ENCODE data around the gene RTP5. TPM values are rescaled to one million over a fixed set of nuclear protein-coding genes. Genes with fewer than 3 reads are reported as not detected.

The RTP5 gene
- total and polyA plus RNA-seq, 2 of the 8 experiments (the other 6 are each of a cell fraction or from before 2014, with no cell fraction given): not detected

DNA sequence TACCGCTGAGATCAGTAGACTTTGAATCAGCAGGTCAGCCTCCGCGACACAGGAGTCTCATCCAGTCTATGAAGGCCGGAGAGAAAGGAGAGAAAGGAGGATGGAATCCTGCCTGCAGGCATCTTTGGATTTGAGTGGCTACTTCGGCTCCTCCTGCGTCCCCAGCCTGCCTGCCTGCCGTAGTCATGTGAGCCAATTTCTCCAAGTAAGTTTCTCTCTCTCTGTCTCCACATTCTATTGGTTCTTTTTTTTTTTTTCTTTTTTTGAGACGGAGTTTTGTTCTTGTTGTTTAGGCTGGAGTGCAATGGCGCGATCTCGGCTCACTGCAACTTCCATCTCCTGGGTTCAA is 27.5 kb upstream of the RTP5 start:
- no peaks in the 10 kb centered on the region for H3K9me3 ChIP-seq (ENCODE audit: insufficient read depth in 2 of 2, low read depth in 1 of 2, low read length in 1 of 2)
- FAIRE-seq (no peak), DNase-seq (ENCODE audit: low read depth in 1 of 2, low spot score in 2 of 2) (no peak)
- CTCF ChIA-PET (ENCODE audit: partially characterized antibody): interaction anchor here (2.2 kb wide), 1 partner anchor 33 kb away, joined by 5 read pairs; the partner anchor contains the start of gene NEU4
- no peak overlapping the region for H3K23ac ChIP-seq (ENCODE audit: insufficient read length)
- H3K18ac ChIP-seq (ENCODE audit: extremely low read depth, low read length): no peak overlapping the region
- H3K4me1 ChIP-seq (replicated peaks in 1 of 4; ENCODE audit: control insufficient read depth in 3 of 4, insufficient read depth in 4 of 4, low read length in 3 of 4): peaks cover 0 to 4% (median 0%) of the 10 kb centered on the region in 4 experiments; a peak in 1 of 7 replicates
- H3K79me1 ChIP-seq (ENCODE audit: low read depth, low read length): no peaks in the 10 kb centered on the region
- no peak overlapping the region for H4K5ac ChIP-seq (ENCODE audit: insufficient read length, low read depth, low read length)
- H3K9ac ChIP-seq (replicated peaks in 1 of 4; ENCODE audit: extremely low read depth in 1 of 4, low read depth in 3 of 4, low read length in 3 of 4): no peak overlapping the region
- H2BK12ac ChIP-seq (ENCODE audit: low read depth, low read length): no peak overlapping the region
- no peaks in the 10 kb centered on the region; the same call in 1 of the 2 replicates for H3K23me2 ChIP-seq (ENCODE audit: low read depth, low read length)
- H2AFZ ChIP-seq (ENCODE audit: low read length): no peak overlapping the region
- H3K56ac ChIP-seq (replicated peaks; ENCODE audit: insufficient read length, low read depth, low read length): no peak overlapping the region
- H2BK20ac ChIP-seq (ENCODE audit: low read length): no peak overlapping the region
- no peak overlapping the region for H3K4me3 ChIP-seq (ENCODE audit: extremely low read depth in 1 of 4, insufficient read depth in 2 of 4, low read depth in 3 of 4, low read length in 4 of 4)
- no peak overlapping the region for H3K4ac ChIP-seq (replicated peaks; ENCODE audit: insufficient read length, low read depth, low read length)
- H4K91ac ChIP-seq (replicated peaks; ENCODE audit: insufficient read length, low read length): no peak overlapping the region
- H3K27me3 ChIP-seq (replicated peaks in 1 of 4; ENCODE audit: control insufficient read depth in 3 of 4, extremely low read depth in 1 of 4, insufficient read depth in 3 of 4, low read length in 3 of 4): peaks cover 0 to 15% (median 11%) of the 10 kb centered on the region in 4 experiments; a peak in 4 of 7 replicates
- no peak overlapping the region for H3K4me2 ChIP-seq (ENCODE audit: insufficient read depth in 1 of 2, low read depth in 2 of 2, low read length in 2 of 2)
- H3K36me3 ChIP-seq (ENCODE audit: control insufficient read depth in 2 of 4, insufficient read depth in 4 of 4, low read length in 3 of 4): no peaks in the 10 kb centered on the region
- POLR2A ChIA-PET (ENCODE audit: partially characterized antibody): no interaction called here
- no peaks in the 10 kb centered on the region for H4K20me1 ChIP-seq (replicated peaks in 1 of 2; ENCODE audit: control insufficient read depth in 1 of 2, insufficient read depth in 2 of 2, low read length in 2 of 2)
- H2BK5ac ChIP-seq (ENCODE audit: low read depth, low read length): no peak overlapping the region
- 94% methylated on average over 6 of the region's 11 CpGs; no CpG with 5 or more reads in 1 of the 2 experiments for WGBS, 2 experiments (ENCODE audit: extremely low coverage in 1 of 2, insufficient coverage in 1 of 2, insufficient read length in 1 of 2, insufficient replicate concordance in 2 of 2, low coverage in 1 of 2, low lambda C conversion rate in 2 of 2, missing lambda C conversion rate in 1 of 2)
- H3K27ac ChIP-seq (ENCODE audit: low read depth, low read length): no peak overlapping the region
- H4K8ac ChIP-seq (ENCODE audit: extremely low read depth, insufficient read depth, low read length): no peak overlapping the region
- no peak overlapping the region for H2BK15ac ChIP-seq (ENCODE audit: low read length)
- no peak overlapping the region for H2BK120ac ChIP-seq (replicated peaks; ENCODE audit: low read depth, low read length)
- no peaks in the 10 kb centered on the region for H3K79me2 ChIP-seq (ENCODE audit: control insufficient read depth in 1 of 2, insufficient read depth in 2 of 2, low read length in 2 of 2)
- H2AK5ac ChIP-seq (ENCODE audit: low read depth, low read length): no peak overlapping the region
- no peak overlapping the region for H3K14ac ChIP-seq (ENCODE audit: insufficient read length)
- TF ChIP-seq SRF (IDR thresholded peaks at IDR 0.05; ENCODE audit: low read depth, low read length) (no peak), TAF1 (IDR thresholded peaks at IDR 0.05; ENCODE audit: low read depth, low read length) (no peak), FOSL1 (IDR thresholded peaks at IDR 0.05; ENCODE audit: insufficient read depth, low read depth, low read length) (no peak)
